B cell (primary cell): ENCODE results near the gene CTAGE8. TPM values are rescaled to one million over a fixed set of nuclear protein-coding genes. Genes with fewer than 3 reads are reported as not detected.
"Not testable (repeated sequence)": the region's sequence is repeated elsewhere in the genome, so short reads cannot be mapped to it uniquely, and the experiment has no call there.

ENCODE experiments used
- ATAC-seq: fragments of 200-7000 bp; cut with Tn5 transposase; one replicate; pipeline ENCODE4 v1.10.0; 2021; ENCODE audit warnings: low read depth, mild to moderate bottlenecking, moderate number of reproducible peaks, moderate library complexity
- CTCF ChIA-PET: fragments of 350-600 bp; sonication (Branson Sonifier 250); formaldehyde crosslinking; loops from one replicate; lab custom pipeline; 2021; ENCODE audit warnings: antibody characterized with exemption, inconsistent platforms; lab: Charles Lee
- POLR2A ChIA-PET: fragments of 350-600 bp; sonication (Branson Sonifier 250); formaldehyde crosslinking; loops from one replicate; lab custom pipeline; 2021; ENCODE audit warnings: antibody characterized with exemption; lab: Charles Lee
- DNase-seq: peaks from one replicate; pipeline ENCODE4 v3.0.0; 2013
- H2AFZ ChIP-seq: 2 replicates; pipeline ENCODE4 v1.6.1; 2012; ENCODE audit warnings: mild to moderate bottlenecking, low read depth, low read length; ENCODE audit not compliant: insufficient read depth, poor library complexity, severe bottlenecking
- H3K27ac ChIP-seq, 2 donors: 1 replicate in 1 of 2; 2 replicates in 1 of 2; pipeline ENCODE4 v1.5.1; 2012 to 2013; ENCODE audit warnings: low read length in 2 of 2, mild to moderate bottlenecking in 2 of 2, moderate library complexity in 1 of 2
- H3K27me3 ChIP-seq, 4 experiments: fragments of 200-600 bp in 1 of 4; sonication (generic) in 1 of 4; replicated peaks in 1 of 4; 1 replicate in 2 of 4; 2 replicates in 2 of 4; pipeline versions ENCODE4 v1.6.1 to v1.7.0; 2013 to 2016; ENCODE audit warnings: low read length in 3 of 4, mild to moderate bottlenecking in 2 of 4, mixed read lengths in 1 of 4, moderate library complexity in 1 of 4; ENCODE audit not compliant: insufficient read depth in 4 of 4, control insufficient read depth in 3 of 4; ENCODE audit errors: control extremely low read depth in 1 of 4
- H3K36me3 ChIP-seq, 2 experiments: replicated peaks in 1 of 2; 1 replicate in 1 of 2; 2 replicates in 1 of 2; pipeline versions ENCODE4 v1.6.1 to v1.7.1; 2013; ENCODE audit warnings: low read length in 1 of 2; ENCODE audit not compliant: insufficient read depth in 2 of 2, control insufficient read depth in 1 of 2; ENCODE audit errors: control extremely low read depth in 1 of 2, extremely low read depth in 1 of 2
- H3K4me1 ChIP-seq, 2 donors: fragments of 200-600 bp in 1 of 2; sonication (generic) in 1 of 2; 1 replicate in 1 of 2; 2 replicates in 1 of 2; pipeline versions ENCODE4 v1.5.1 to v1.6.1; 2013 to 2017; ENCODE audit warnings: low read length in 2 of 2; ENCODE audit not compliant: control insufficient read depth in 2 of 2, insufficient read depth in 2 of 2
- H3K4me2 ChIP-seq: replicated peaks from 2 replicates; pipeline ENCODE3; 2012; ENCODE audit warnings: mild to moderate bottlenecking, low read depth, low read length; ENCODE audit not compliant: poor library complexity, severe bottlenecking
- H3K4me3 ChIP-seq, 5 experiments: fragments of 200-600 bp in 1 of 5; sonication (generic) in 1 of 5; 1 replicate in 3 of 5; 2 replicates in 2 of 5; pipeline versions ENCODE4 v1.5.1 to v1.7.0; 2011 to 2016; ENCODE audit warnings: low read length in 4 of 5, mild to moderate bottlenecking in 4 of 5, low read depth in 2 of 5, control low read depth in 1 of 5, moderate library complexity in 1 of 5; ENCODE audit not compliant: insufficient read depth in 1 of 5; ENCODE audit errors: control extremely low read depth in 1 of 5, extremely low read depth in 1 of 5
- H3K79me2 ChIP-seq: fragments of 200-600 bp; sonication (generic); one replicate; pipeline ENCODE4 v1.6.0; 2016; ENCODE audit warnings: low read length; ENCODE audit not compliant: control insufficient read depth, insufficient read depth
- H3K9ac ChIP-seq: fragments of 200-600 bp; sonication (generic); 2 replicates; pipeline ENCODE4 v1.6.1; 2017; ENCODE audit warnings: mild to moderate bottlenecking, low read length, moderate library complexity
- H3K9me3 ChIP-seq, 3 donors: one replicate each; pipeline versions ENCODE4 v1.6.1 to v1.7.1; 2013; ENCODE audit warnings: low read length in 2 of 3; ENCODE audit not compliant: control insufficient read depth in 2 of 3, insufficient read depth in 1 of 3; ENCODE audit errors: control extremely low read depth in 1 of 3
- H4K20me1 ChIP-seq: 2 replicates; pipeline ENCODE4 v1.6.0; 2012; ENCODE audit warnings: mild to moderate bottlenecking, low read length; ENCODE audit not compliant: insufficient read depth, control insufficient read depth, poor library complexity, severe bottlenecking
- H3K27ac Mint-ChIP-seq: one replicate; pipeline ENCODE4 v1.8.0; 2021; ENCODE audit warnings: mixed read lengths
- H3K27me3 Mint-ChIP-seq: one replicate; pipeline ENCODE4 v1.8.0; 2021; ENCODE audit warnings: mixed read lengths
- H3K4me1 Mint-ChIP-seq: one replicate; pipeline ENCODE4 v1.8.0; 2021; ENCODE audit warnings: mixed read lengths
- H3K4me3 Mint-ChIP-seq: one replicate; pipeline ENCODE4 v1.8.0; 2021; ENCODE audit warnings: mixed read lengths
- H3K9me3 Mint-ChIP-seq: one replicate; pipeline ENCODE4 v1.8.0; 2022; ENCODE audit warnings: mixed read lengths; ENCODE audit not compliant: insufficient read depth
- EZH2 ChIP-seq: IDR thresholded peaks from 2 replicates; pipeline ENCODE4 v1.6.1; 2012; ENCODE audit warnings: borderline replicate concordance, low read depth, mild to moderate bottlenecking, moderate library complexity, low read length; ENCODE audit not compliant: insufficient read depth, poor library complexity, severe bottlenecking
- WGBS: methylation state at CpG from one replicate; pipeline ENCODE4 v1.1.5; 2013; ENCODE audit warnings: missing lambda C conversion rate; ENCODE audit not compliant: insufficient coverage; 5-methylcytosine and 5-hydroxymethylcytosine counted together
- intact Hi-C: fragments of 100-400 bp; cut with micrococcal nuclease; formaldehyde crosslinking; loops from one replicate; pipeline ENCODE4 v1.10.0; 2022
- polyA plus RNA-seq: library from polyadenylated mRNA; depleted of rRNA; stranded (reverse); fragments of >200 nt; gene quantifications from 2 replicates; pipeline ENCODE4 v1.2.3, GENCODE V29; 2012
- total RNA-seq, 2 donors: library from RNA; stranded (reverse); fragments of 120-200 nt in 1 of 2; gene quantifications; 1 replicate in 1 of 2; 2 replicates in 1 of 2; pipeline versions ENCODE4 v1.2.3 to v1.2.4, GENCODE V29; 2013 to 2022
- TF ChIP-seq, protein P1 (sequence below): fragments of 200-600 bp; IDR thresholded peaks from one replicate; pipeline ENCODE4 v1.8.0; 2022; ENCODE audit warnings: antibody characterized with exemption, mild to moderate bottlenecking

Gene CTAGE8
- total and polyA plus RNA-seq, 2 donors (not counting 1 experiment from before 2014, with no cell fraction given): 0.91 to 1.3 TPM

DNA sequence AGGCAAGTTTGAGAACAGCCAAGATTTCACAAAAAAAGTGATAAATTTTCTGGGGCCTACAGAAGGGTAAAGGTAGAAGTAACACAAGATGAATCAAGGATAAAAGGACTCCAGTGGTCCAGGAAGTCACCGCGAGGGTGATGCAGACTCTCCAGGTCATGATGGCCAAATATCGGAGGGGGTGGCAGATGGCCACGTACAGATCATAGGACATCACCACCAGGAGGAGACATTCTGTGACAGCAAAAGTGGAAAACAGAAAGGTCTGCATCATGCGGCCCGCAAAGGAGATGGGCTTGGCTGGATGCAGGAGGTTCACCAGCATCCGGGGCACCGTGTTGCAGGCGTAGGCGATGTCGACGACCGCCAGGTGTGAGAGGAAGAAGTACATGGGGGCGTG, 10.0 kb downstream of the CTAGE8 start:
- WGBS: no CpG with 5 or more reads among the region's 14 CpGs
- H3K27ac Mint-ChIP-seq, H3K4me3 Mint-ChIP-seq, H3K9me3 ChIP-seq, H3K27ac ChIP-seq, H4K20me1 ChIP-seq, H3K4me1 Mint-ChIP-seq, H3K9ac ChIP-seq, H2AFZ ChIP-seq, H3K79me2 ChIP-seq, H3K27me3 ChIP-seq, H3K4me2 ChIP-seq, H3K9me3 Mint-ChIP-seq, H3K4me3 ChIP-seq, POLR2A ChIA-PET, DNase-seq, intact Hi-C loops, H3K27me3 Mint-ChIP-seq, CTCF ChIA-PET, H3K4me1 ChIP-seq, ATAC-seq, H3K36me3 ChIP-seq: not testable (repeated sequence)

DNA sequence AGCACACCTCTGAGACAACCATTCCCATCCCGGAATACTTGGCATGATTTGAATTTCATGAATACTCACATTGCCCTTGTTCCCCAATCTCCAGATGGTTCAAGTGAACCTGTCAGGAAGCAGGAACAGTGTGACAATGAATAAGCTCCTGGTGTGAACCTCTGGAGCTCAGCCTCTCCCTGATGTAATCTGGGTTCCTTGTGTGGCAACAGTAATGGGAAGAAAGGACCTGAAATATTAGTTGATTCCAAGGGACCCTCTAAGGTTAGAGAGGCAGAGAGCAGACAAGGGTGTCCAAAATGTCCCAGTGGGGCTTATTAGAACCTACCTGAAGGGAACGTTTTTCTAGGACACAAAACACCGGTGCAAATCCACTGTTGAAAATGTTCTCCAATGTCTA, 13.0 kb downstream of the CTAGE8 start:
- WGBS: 89% methylated on average over 2 of the region's 3 CpGs

More for the DNA sequence above, 13.0 kb downstream of the CTAGE8 start:
- Mint-ChIP-seq H3K27ac (no peak overlapping the region), H3K4me1 (no peaks in the 10 kb centered on the region), H3K9me3 (no peaks in the 10 kb centered on the region), H3K4me3 (no peak overlapping the region), H3K27me3 (no peaks in the 10 kb centered on the region)
- Histone ChIP-seq H3K4me2 (no peak overlapping the region), H2AFZ (no peak overlapping the region), H3K9ac (no peak overlapping the region), H3K9me3 (no peaks in the 10 kb centered on the region), H3K4me3 (no peak overlapping the region), H3K27me3 (no peaks in the 10 kb centered on the region), H4K20me1 (no peaks in the 10 kb centered on the region), H3K79me2 (no peaks in the 10 kb centered on the region), H3K27ac (no peak overlapping the region), H3K36me3 (no peaks in the 10 kb centered on the region), H3K4me1 (no peaks in the 10 kb centered on the region)
- peak; percentile 0 for DNase-seq
- no peak for ATAC-seq
- intact Hi-C loops: no loop called here
- CTCF ChIA-PET: no interaction called here
- POLR2A ChIA-PET: no interaction called here
- TF ChIP-seq, protein P1, sequence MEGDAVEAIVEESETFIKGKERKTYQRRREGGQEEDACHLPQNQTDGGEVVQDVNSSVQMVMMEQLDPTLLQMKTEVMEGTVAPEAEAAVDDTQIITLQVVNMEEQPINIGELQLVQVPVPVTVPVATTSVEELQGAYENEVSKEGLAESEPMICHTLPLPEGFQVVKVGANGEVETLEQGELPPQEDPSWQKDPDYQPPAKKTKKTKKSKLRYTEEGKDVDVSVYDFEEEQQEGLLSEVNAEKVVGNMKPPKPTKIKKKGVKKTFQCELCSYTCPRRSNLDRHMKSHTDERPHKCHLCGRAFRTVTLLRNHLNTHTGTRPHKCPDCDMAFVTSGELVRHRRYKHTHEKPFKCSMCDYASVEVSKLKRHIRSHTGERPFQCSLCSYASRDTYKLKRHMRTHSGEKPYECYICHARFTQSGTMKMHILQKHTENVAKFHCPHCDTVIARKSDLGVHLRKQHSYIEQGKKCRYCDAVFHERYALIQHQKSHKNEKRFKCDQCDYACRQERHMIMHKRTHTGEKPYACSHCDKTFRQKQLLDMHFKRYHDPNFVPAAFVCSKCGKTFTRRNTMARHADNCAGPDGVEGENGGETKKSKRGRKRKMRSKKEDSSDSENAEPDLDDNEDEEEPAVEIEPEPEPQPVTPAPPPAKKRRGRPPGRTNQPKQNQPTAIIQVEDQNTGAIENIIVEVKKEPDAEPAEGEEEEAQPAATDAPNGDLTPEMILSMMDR: no peak
- no peak for TF ChIP-seq EZH2
